Measurements from ENCODE around the gene VILL.
"Not testable (repeated sequence)": the region's sequence is repeated elsewhere in the genome, so short reads cannot be mapped to it uniquely, and the experiment has no call there.

VILL gene

GRCh38 chr3:38039899-38040261 lies 49.3 kb downstream of the VILL start:
- TF ChIP-seq POU2F2 (IDR thresholded peaks at IDR 0.05; ENCODE audit: low read depth, low read length): no peak
- TF ChIP-seq SPI1 (IDR thresholded peaks at IDR 0.05; ENCODE audit: low read depth, low read length): 0 out of 2 replicates have a peak, but pooled peaks have one; percentile 10
- FAIRE-seq (no peak), DNase-seq (ENCODE audit: insufficient read length, low spot score) (no peak)

- DNase-seq (ENCODE audit: insufficient read length, low spot score) (no peak), FAIRE-seq (no peak)
- TF ChIP-seq POLR2AphosphoS5 (IDR thresholded peaks at IDR 0.05; ENCODE audit: low read depth, low read length) (no peak), TAF1 (IDR thresholded peaks at IDR 0.05; ENCODE audit: low read depth, low read length) (no peak), POU2F2 (IDR thresholded peaks at IDR 0.05; ENCODE audit: low read depth, low read length) (no peak), PAX5 (IDR thresholded peaks at IDR 0.05; ENCODE audit: insufficient read depth, low read length, severe bottlenecking) (no peak), SPI1 (IDR thresholded peaks at IDR 0.05; ENCODE audit: low read depth, low read length) (no peak), POLR2A (IDR thresholded peaks at IDR 0.05; ENCODE audit: low read depth, low read length) (no peak)
These were observed 49.8 kb downstream of the VILL start for GRCh38 chr3:38040401-38040800.

- DNase-seq (ENCODE audit: insufficient read length, low spot score) (no peak), FAIRE-seq (no peak)
- no peak for TF ChIP-seq POU2F2 (IDR thresholded peaks at IDR 0.05; ENCODE audit: low read depth, low read length)
- no peak for TF ChIP-seq POLR2AphosphoS5 (IDR thresholded peaks at IDR 0.05; ENCODE audit: low read depth, low read length)
- TF ChIP-seq POLR2A (IDR thresholded peaks at IDR 0.05; ENCODE audit: low read depth, low read length): no peak
- no peak for TF ChIP-seq SPI1 (IDR thresholded peaks at IDR 0.05; ENCODE audit: low read depth, low read length)
- TF ChIP-seq PAX5 (IDR thresholded peaks at IDR 0.05; ENCODE audit: insufficient read depth, low read length, severe bottlenecking): no peak
- no peak for TF ChIP-seq TAF1 (IDR thresholded peaks at IDR 0.05; ENCODE audit: low read depth, low read length)
These were observed 52.9 kb downstream of the VILL start for GRCh38 chr3:38043486-38043885.

GRCh38 chr3:38046027-38046426 lies 55.4 kb downstream of the VILL start:
- DNase-seq (ENCODE audit: insufficient read length, low spot score) (no peak), FAIRE-seq (no peak)
- TF ChIP-seq POLR2AphosphoS5 (IDR thresholded peaks at IDR 0.05; ENCODE audit: low read depth, low read length): no peak
- no peak for TF ChIP-seq POLR2A (IDR thresholded peaks at IDR 0.05; ENCODE audit: low read depth, low read length)
- TF ChIP-seq PAX5 (IDR thresholded peaks at IDR 0.05; ENCODE audit: insufficient read depth, low read length, severe bottlenecking): no peak
- TF ChIP-seq TAF1 (IDR thresholded peaks at IDR 0.05; ENCODE audit: low read depth, low read length): no peak
- TF ChIP-seq SPI1 (IDR thresholded peaks at IDR 0.05; ENCODE audit: low read depth, low read length): no peak
- no peak for TF ChIP-seq POU2F2 (IDR thresholded peaks at IDR 0.05; ENCODE audit: low read depth, low read length)

GRCh38 chr3:38046821-38047220 lies 56.2 kb downstream of the VILL start:
- FAIRE-seq (no peak), DNase-seq (ENCODE audit: insufficient read length, low spot score) (no peak)
- no peak for TF ChIP-seq POLR2AphosphoS5 (IDR thresholded peaks at IDR 0.05; ENCODE audit: low read depth, low read length)
- TF ChIP-seq TAF1 (IDR thresholded peaks at IDR 0.05; ENCODE audit: low read depth, low read length): no peak
- no peak for TF ChIP-seq PAX5 (IDR thresholded peaks at IDR 0.05; ENCODE audit: insufficient read depth, low read length, severe bottlenecking)
- TF ChIP-seq POU2F2 (IDR thresholded peaks at IDR 0.05; ENCODE audit: low read depth, low read length): no peak
- TF ChIP-seq POLR2A (IDR thresholded peaks at IDR 0.05; ENCODE audit: low read depth, low read length): no peak
- TF ChIP-seq SPI1 (IDR thresholded peaks at IDR 0.05; ENCODE audit: low read depth, low read length): no peak

GRCh38 chr3:38047896-38048295 lies 57.3 kb downstream of the VILL start:
- no peak for DNase-seq (ENCODE audit: insufficient read length, low spot score)
- TF ChIP-seq TAF1 (IDR thresholded peaks at IDR 0.05; ENCODE audit: low read depth, low read length) (no peak), SPI1 (IDR thresholded peaks at IDR 0.05; ENCODE audit: low read depth, low read length) (no peak), PAX5 (IDR thresholded peaks at IDR 0.05; ENCODE audit: insufficient read depth, low read length, severe bottlenecking) (no peak), POLR2A (IDR thresholded peaks at IDR 0.05; ENCODE audit: low read depth, low read length) (no peak), POU2F2 (IDR thresholded peaks at IDR 0.05; ENCODE audit: low read depth, low read length) (no peak), POLR2AphosphoS5 (IDR thresholded peaks at IDR 0.05; ENCODE audit: low read depth, low read length) (no peak)
- FAIRE-seq: no peak

- no peak for FAIRE-seq
These were observed 59.0 kb downstream of the VILL start for GRCh38 chr3:38049358-38050126.

GRCh38 chr3:38051131-38051530 lies 60.5 kb downstream of the VILL start:
- DNase-seq (ENCODE audit: insufficient read length, low spot score) (no peak), FAIRE-seq (no peak)
- no peak for TF ChIP-seq POU2F2 (IDR thresholded peaks at IDR 0.05; ENCODE audit: low read depth, low read length)
- no peak for TF ChIP-seq POLR2A (IDR thresholded peaks at IDR 0.05; ENCODE audit: low read depth, low read length)
- TF ChIP-seq PAX5 (IDR thresholded peaks at IDR 0.05; ENCODE audit: insufficient read depth, low read length, severe bottlenecking): no peak
- TF ChIP-seq TAF1 (IDR thresholded peaks at IDR 0.05; ENCODE audit: low read depth, low read length): no peak
- no peak for TF ChIP-seq SPI1 (IDR thresholded peaks at IDR 0.05; ENCODE audit: low read depth, low read length)
- no peak for TF ChIP-seq POLR2AphosphoS5 (IDR thresholded peaks at IDR 0.05; ENCODE audit: low read depth, low read length)

More at GRCh38 chr3:38049358-38050126, 59.0 kb downstream of the VILL start:
- DNase-seq (ENCODE audit: insufficient read length, low spot score): no peak
- TF ChIP-seq POLR2A (IDR thresholded peaks at IDR 0.05; ENCODE audit: low read depth, low read length): no peak
- no peak for TF ChIP-seq POLR2AphosphoS5 (IDR thresholded peaks at IDR 0.05; ENCODE audit: low read depth, low read length)
- TF ChIP-seq TAF1 (IDR thresholded peaks at IDR 0.05; ENCODE audit: low read depth, low read length): no peak
- TF ChIP-seq SPI1 (IDR thresholded peaks at IDR 0.05; ENCODE audit: low read depth, low read length): no peak
- no peak for TF ChIP-seq PAX5 (IDR thresholded peaks at IDR 0.05; ENCODE audit: insufficient read depth, low read length, severe bottlenecking)
- no peak for TF ChIP-seq POU2F2 (IDR thresholded peaks at IDR 0.05; ENCODE audit: low read depth, low read length)

- not testable (repeated sequence) for DNase-seq (ENCODE audit: insufficient read length, low spot score); FAIRE-seq
These were observed 62.7 kb downstream of the VILL start for GRCh38 chr3:38053286-38053685.

GRCh38 chr3:38053813-38054498 lies 63.4 kb downstream of the VILL start:
- not testable (repeated sequence) for DNase-seq (ENCODE audit: insufficient read length, low spot score); FAIRE-seq

All from GM12891 (cell line).